Brain microvascular endothelial cell (primary cell): ENCODE data around the gene GPANK1.

ENCODE experiments used
- DNase-seq: peaks from one replicate; pipeline ENCODE4 v3.0.0-alpha.2; 2020
- H3K27ac ChIP-seq: fragments of 250-450 bp; sonication (Bioruptor Pico); 2 replicates; pipeline ENCODE4 v1.5.1; 2020; ENCODE audit warnings: mild to moderate bottlenecking, moderate library complexity
- H3K27me3 ChIP-seq: fragments of 250-450 bp; sonication (Bioruptor Pico); replicated peaks from 2 replicates; pipeline ENCODE4 v1.5.1; 2020; ENCODE audit warnings: mild to moderate bottlenecking
- H3K36me3 ChIP-seq: fragments of 250-450 bp; sonication (Bioruptor Pico); replicated peaks from 2 replicates; pipeline ENCODE4 v1.5.1; 2020; ENCODE audit warnings: mild to moderate bottlenecking
- H3K4me3 ChIP-seq: 2 replicates; pipeline ENCODE4 v1.5.1; 2011; ENCODE audit warnings: low read depth, mild to moderate bottlenecking, control low read depth, low read length, moderate library complexity
- CTCF ChIP-seq: IDR thresholded peaks from 2 replicates; pipeline ENCODE4 v1.5.1; 2011; ENCODE audit warnings: low read depth, mild to moderate bottlenecking, moderate library complexity, low read length, control low read depth, inconsistent platforms; ENCODE audit errors: missing control alignments
- in situ Hi-C: cut with HindIII; loops from 2 replicates; pipeline ENCODE4 v1.10.0; 2017; ENCODE audit warnings: low sequenced_read_pairs, low pct_ligation_motif_present

The GPANK1 gene

GRCh38 chr6:31642798-31643570, 21.8 kb downstream of the GPANK1 start:
- TF ChIP-seq CTCF: no peak
- in situ Hi-C loops: no loop called here
- H3K4me3 ChIP-seq: no peak overlapping the region
- H3K36me3 ChIP-seq: peaks cover 79% of the 10 kb centered on the region
- DNase-seq: no peak
- H3K27ac ChIP-seq: no peak overlapping the region
- no peaks in the 10 kb centered on the region for H3K27me3 ChIP-seq

GRCh38 chr6:31641370-31641769, 23.4 kb downstream of the GPANK1 start:
- Histone ChIP-seq H3K27ac (no peak overlapping the region), H3K4me3 (no peak overlapping the region), H3K36me3 (peaks cover 80% of the 10 kb centered on the region), H3K27me3 (no peaks in the 10 kb centered on the region)
- TF ChIP-seq CTCF: no peak
- no peak for DNase-seq
- in situ Hi-C loops: no loop called here

GRCh38 chr6:31640612-31641011, 24.2 kb downstream of the GPANK1 start:
- no peak overlapping the region for H3K4me3 ChIP-seq
- no peak overlapping the region for H3K27ac ChIP-seq
- in situ Hi-C loops: no loop called here
- H3K36me3 ChIP-seq: peaks cover 82% of the 10 kb centered on the region
- no peaks in the 10 kb centered on the region for H3K27me3 ChIP-seq
- TF ChIP-seq CTCF: no peak
- DNase-seq: no peak

GRCh38 chr6:31639449-31639861, 25.3 kb downstream of the GPANK1 start:
- DNase-seq: peak; percentile 38
- H3K4me3 ChIP-seq: no peak overlapping the region
- in situ Hi-C loops: no loop called here
- TF ChIP-seq CTCF: no peak
- peaks cover 84% of the 10 kb centered on the region for H3K36me3 ChIP-seq
- no peaks in the 10 kb centered on the region for H3K27me3 ChIP-seq
- no peak overlapping the region for H3K27ac ChIP-seq

- Histone ChIP-seq H3K4me3 (no peak overlapping the region), H3K27ac (no peak overlapping the region), H3K36me3 (peaks cover 84% of the 10 kb centered on the region), H3K27me3 (no peaks in the 10 kb centered on the region)
- no peak for TF ChIP-seq CTCF
- in situ Hi-C loops: no loop called here
- no peak for DNase-seq
Observed at GRCh38 chr6:31639043-31639442, 25.8 kb downstream of the GPANK1 start.
